Activated naive CD8-positive, alpha-beta T cell treated with anti-CD3 and anti-CD28 coated beads, Interleukin-2, amount 10 ng/mL, durations not matched to agents 7 days and 5 days (primary cell): ENCODE measurements around the gene PLEKHA7. TPM values are rescaled to one million over a fixed set of nuclear protein-coding genes. Genes with fewer than 3 reads are reported as not detected.
"Not testable (repeated sequence)": the region's sequence is repeated elsewhere in the genome, so short reads cannot be mapped to it uniquely, and the experiment has no call there.

Experiments used
- ATAC-seq: fragments of 150-1000 bp; cut with Tn5 transposase; one replicate; pipeline ENCODE4 v1.10.0; 2021; ENCODE audit warnings: low read depth, moderate library complexity
- POLR2A ChIA-PET: fragments of 350-600 bp; sonication (Branson Sonifier 250); formaldehyde crosslinking; loops from one replicate; lab custom pipeline; 2021; ENCODE audit warnings: antibody characterized with exemption; lab: Charles Lee
- DNase-seq: peaks from one replicate; pipeline ENCODE4 v3.0.0; 2021
- H3K27ac Mint-ChIP-seq: one replicate; pipeline ENCODE4 v1.8.0; 2022; ENCODE audit warnings: mild to moderate bottlenecking, mixed read lengths
- H3K27me3 Mint-ChIP-seq: one replicate; pipeline ENCODE4 v1.8.0; 2022; ENCODE audit warnings: mild to moderate bottlenecking, moderate library complexity, mixed read lengths
- H3K36me3 Mint-ChIP-seq: one replicate; pipeline ENCODE4 v1.8.0; 2021; ENCODE audit warnings: mild to moderate bottlenecking, mixed read lengths
- H3K4me1 Mint-ChIP-seq: one replicate; pipeline ENCODE4 v1.8.0; 2021; ENCODE audit warnings: mixed read lengths
- H3K4me3 Mint-ChIP-seq: one replicate; pipeline ENCODE4 v1.8.0; 2022; ENCODE audit warnings: mild to moderate bottlenecking, moderate library complexity, mixed read lengths
- H3K9me3 Mint-ChIP-seq: one replicate; pipeline ENCODE4 v1.8.0; 2021; ENCODE audit warnings: mixed read lengths
- total RNA-seq, 2 experiments: library from RNA; stranded (reverse); gene quantifications; one replicate each; pipeline ENCODE4 v1.2.3, GENCODE V29; 2021

The PLEKHA7 gene
- total RNA-seq, 2 experiments from 2014 or later: 1.2 to 2.0 TPM

DNA sequence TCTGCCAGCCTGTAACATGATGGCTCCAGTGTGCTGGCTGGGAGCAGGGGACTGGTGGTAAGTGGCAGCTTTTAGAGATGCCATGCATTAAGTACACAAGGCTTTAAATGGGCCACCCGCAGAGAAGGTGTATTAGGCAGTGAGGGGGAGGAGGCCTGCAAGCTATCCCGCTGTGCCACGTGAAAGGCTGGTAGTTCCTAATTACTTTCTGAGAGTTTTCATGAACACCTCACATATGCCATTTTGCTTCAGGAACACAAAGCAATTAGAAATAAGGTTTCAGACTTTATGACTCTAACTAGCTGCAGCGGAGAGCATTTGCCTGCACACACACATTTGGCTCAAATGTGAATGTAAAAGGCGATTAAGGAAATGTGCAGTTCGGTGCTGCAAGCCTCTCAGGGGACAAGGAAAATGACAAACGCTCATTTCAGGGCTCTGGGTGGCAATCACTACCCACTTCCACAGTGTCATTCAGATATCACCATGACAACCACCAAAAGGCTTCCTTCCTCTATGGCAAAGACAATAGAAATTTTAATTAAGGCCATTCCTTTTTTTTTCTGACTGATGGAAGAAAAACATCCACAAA lies 116.6 kb downstream of the PLEKHA7 start:
- POLR2A ChIA-PET: no interaction called here
- Mint-ChIP-seq H3K36me3 (peaks cover 3% of the 10 kb centered on the region), H3K27ac (no peak overlapping the region), H3K27me3 (no peaks in the 10 kb centered on the region), H3K4me1 (peaks cover 13% of the 10 kb centered on the region), H3K9me3 (no peaks in the 10 kb centered on the region), H3K4me3 (no peak overlapping the region)
- no peak for DNase-seq
- ATAC-seq: no peak

GRCh38 chr11:16896729-16897469 lies 117.3 kb downstream of the PLEKHA7 start:
- Mint-ChIP-seq H3K36me3 (peaks cover 1% of the 10 kb centered on the region), H3K4me1 (peaks cover 6% of the 10 kb centered on the region), H3K27me3 (no peaks in the 10 kb centered on the region), H3K4me3 (no peak overlapping the region), H3K9me3 (no peaks in the 10 kb centered on the region), H3K27ac (no peak overlapping the region)
- DNase-seq (no peak), ATAC-seq (no peak)
- POLR2A ChIA-PET: no interaction called here

- no peaks in the 10 kb centered on the region for H3K9me3 Mint-ChIP-seq
- H3K27ac Mint-ChIP-seq: no peak overlapping the region
- no peaks in the 10 kb centered on the region for H3K36me3 Mint-ChIP-seq
- H3K4me1 Mint-ChIP-seq: peaks cover 5% of the 10 kb centered on the region
- no peak for ATAC-seq
- no peak overlapping the region for H3K4me3 Mint-ChIP-seq
- no peak for DNase-seq
- POLR2A ChIA-PET: no interaction called here
- no peaks in the 10 kb centered on the region for H3K27me3 Mint-ChIP-seq
These were observed 118.9 kb downstream of the PLEKHA7 start for GRCh38 chr11:16895306-16895705.

DNA sequence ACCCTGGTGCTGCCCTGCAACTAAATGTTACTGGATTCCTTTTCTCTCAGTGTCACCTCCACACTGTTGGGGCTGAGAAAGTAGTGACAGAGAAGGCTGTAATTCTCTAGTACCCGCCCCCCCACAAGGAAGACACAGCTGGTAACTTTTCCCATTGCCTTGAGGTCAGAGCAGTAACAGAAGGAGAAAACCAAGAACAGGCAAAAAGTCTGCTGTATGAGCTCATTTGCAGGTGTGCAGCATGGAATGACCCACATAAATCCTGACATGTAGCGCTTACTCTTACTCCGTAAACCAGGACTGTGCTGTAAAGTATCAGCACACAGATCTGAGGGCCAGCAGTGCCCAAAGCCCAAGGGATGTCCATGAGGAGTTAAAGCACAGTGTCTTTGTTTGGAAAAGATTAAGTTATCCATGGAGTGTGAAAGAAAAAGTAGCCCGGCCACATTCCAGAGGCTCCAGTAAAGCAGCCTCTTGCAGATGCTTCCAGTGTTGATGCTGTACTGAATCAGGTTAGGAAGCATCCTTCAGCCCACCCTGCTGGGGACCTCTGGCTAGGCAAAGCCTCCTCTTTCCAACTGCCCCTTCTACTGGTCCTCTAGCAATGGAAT lies 120.7 kb downstream of the PLEKHA7 start:
- no peak overlapping the region for H3K27ac Mint-ChIP-seq
- peaks cover 4% of the 10 kb centered on the region for H3K9me3 Mint-ChIP-seq
- no peak overlapping the region for H3K4me3 Mint-ChIP-seq
- no peaks in the 10 kb centered on the region for H3K27me3 Mint-ChIP-seq
- DNase-seq (no peak), ATAC-seq (no peak)
- POLR2A ChIA-PET: no interaction called here
- peaks cover 2% of the 10 kb centered on the region for H3K36me3 Mint-ChIP-seq
- H3K4me1 Mint-ChIP-seq: peaks cover 5% of the 10 kb centered on the region

DNA sequence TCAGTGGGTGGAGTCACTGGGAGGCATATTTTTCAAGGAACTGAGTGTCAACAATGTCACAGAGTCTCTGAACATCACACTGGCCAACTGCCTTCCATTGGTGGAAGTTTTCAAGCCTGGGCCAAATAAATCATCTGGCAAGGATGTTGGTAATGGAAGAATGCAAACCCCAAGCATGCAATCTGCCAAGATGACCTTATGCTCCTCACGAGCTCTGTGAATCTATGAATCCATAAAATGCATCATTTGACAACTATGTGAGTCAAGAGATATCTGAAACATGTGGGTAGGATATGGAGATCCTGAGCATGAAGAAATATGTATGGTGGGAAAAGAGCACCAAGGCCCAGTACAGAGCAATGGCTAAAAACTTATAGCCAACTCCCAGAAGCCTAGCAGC lies 122.2 kb downstream of the PLEKHA7 start:
- Mint-ChIP-seq H3K4me3 (no peak overlapping the region), H3K36me3 (peaks cover 2% of the 10 kb centered on the region), H3K9me3 (peaks cover 4% of the 10 kb centered on the region), H3K27me3 (no peaks in the 10 kb centered on the region), H3K27ac (no peak overlapping the region), H3K4me1 (no peaks in the 10 kb centered on the region)
- ATAC-seq: no peak
- POLR2A ChIA-PET: no interaction called here
- no peak for DNase-seq

DNA sequence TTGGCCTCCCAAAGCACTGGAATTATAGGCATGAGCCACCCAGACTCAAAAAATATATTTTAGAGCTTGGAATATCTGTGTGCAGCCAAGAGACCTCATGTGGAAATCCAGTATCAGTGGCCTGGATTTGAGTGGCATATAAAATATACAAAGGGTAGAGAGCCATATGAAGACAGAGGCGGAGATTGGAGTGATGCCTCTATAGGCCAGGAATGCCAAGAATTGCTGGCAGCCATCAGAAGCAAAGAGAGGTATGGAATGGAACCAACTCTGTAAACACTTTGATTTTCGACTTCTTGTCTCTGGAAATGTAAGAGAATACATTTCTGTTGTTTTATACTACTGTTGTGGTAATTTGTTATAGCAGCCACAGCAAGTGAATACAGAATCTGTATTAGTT lies 123.0 kb downstream of the PLEKHA7 start:
- H3K4me1 Mint-ChIP-seq: no peaks in the 10 kb centered on the region
- H3K9me3 Mint-ChIP-seq: peaks cover 4% of the 10 kb centered on the region
- POLR2A ChIA-PET: no interaction called here
- no peak overlapping the region for H3K27ac Mint-ChIP-seq
- ATAC-seq (no peak), DNase-seq (no peak)
- no peaks in the 10 kb centered on the region for H3K27me3 Mint-ChIP-seq
- H3K36me3 Mint-ChIP-seq: peaks cover 2% of the 10 kb centered on the region
- no peak overlapping the region for H3K4me3 Mint-ChIP-seq

GRCh38 chr11:16890442-16890841 lies 123.8 kb downstream of the PLEKHA7 start:
- Mint-ChIP-seq H3K36me3 (peaks cover 2% of the 10 kb centered on the region), H3K27me3 (no peaks in the 10 kb centered on the region), H3K4me3 (no peak overlapping the region), H3K4me1 (no peaks in the 10 kb centered on the region), H3K27ac (no peak overlapping the region), H3K9me3 (peaks cover 4% of the 10 kb centered on the region)
- DNase-seq (no peak), ATAC-seq (no peak)
- POLR2A ChIA-PET: no interaction called here

DNA sequence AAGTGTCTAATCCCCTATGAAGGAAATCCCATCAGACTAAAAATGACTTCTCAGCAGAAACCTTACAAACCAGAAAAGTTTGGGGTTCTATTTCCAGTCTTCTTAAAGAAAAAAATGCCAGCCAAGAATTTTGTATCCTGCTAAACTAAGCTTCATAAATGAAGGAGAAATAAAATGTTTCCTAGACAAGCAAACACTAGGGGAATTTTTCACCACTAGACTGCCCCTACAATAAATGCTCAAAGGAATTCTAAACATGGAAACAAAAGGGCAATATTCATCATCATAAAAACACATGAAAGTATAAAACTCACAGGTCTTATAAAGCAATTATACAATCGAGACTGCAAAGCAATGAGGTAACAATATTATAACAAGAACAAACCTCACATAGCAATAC lies 124.3 kb downstream of the PLEKHA7 start:
- no peak overlapping the region for H3K4me3 Mint-ChIP-seq
- H3K27me3 Mint-ChIP-seq: no peaks in the 10 kb centered on the region
- H3K9me3 Mint-ChIP-seq: peaks cover 4% of the 10 kb centered on the region
- H3K36me3 Mint-ChIP-seq: peaks cover 2% of the 10 kb centered on the region
- no peak for DNase-seq
- H3K27ac Mint-ChIP-seq: no peak overlapping the region
- no peaks in the 10 kb centered on the region for H3K4me1 Mint-ChIP-seq
- POLR2A ChIA-PET: no interaction called here
- ATAC-seq: no peak

DNA sequence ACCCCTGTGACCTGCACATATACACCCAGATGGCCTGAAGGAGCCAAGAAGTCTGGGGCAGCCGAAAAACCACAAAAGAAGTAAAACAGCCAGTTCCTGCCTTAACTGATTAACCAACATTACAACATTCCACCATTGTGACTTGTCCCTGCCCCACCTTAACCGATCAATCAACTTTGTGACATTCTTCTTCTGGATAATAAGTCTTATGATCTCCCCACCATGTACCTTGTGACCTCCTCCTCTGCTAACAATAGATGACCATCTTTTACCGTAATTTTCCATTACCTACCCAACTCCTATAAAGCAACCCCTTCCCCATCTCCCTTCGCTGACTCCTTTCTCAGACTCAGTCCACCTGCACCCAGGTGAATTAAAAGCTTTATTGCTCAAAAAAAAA lies 125.2 kb downstream of the PLEKHA7 start:
- H3K27ac Mint-ChIP-seq, ATAC-seq, H3K4me1 Mint-ChIP-seq, H3K9me3 Mint-ChIP-seq, POLR2A ChIA-PET, H3K4me3 Mint-ChIP-seq, H3K36me3 Mint-ChIP-seq, DNase-seq, H3K27me3 Mint-ChIP-seq: not testable (repeated sequence)

DNA sequence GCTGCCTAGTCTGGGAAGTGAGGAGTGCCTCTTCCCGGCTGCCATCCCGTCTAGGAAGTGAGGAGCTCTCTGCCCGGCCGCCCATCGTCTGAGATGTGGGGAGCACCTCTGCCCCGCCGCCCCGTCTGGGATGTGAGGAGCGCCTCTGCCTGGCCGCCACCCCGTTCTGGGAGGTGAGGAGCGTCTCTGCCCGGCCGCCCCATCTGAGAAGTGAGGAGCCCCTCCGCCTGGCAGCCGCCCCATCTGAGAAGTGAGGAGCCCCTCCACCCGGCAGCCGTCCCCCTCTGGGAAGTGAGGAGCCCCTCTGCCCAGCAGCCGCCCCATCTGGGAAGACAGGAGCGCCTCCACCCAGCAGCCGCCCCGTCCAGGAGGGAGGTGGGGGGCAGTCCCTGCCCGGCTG lies 126.3 kb downstream of the PLEKHA7 start:
- H3K27ac Mint-ChIP-seq, POLR2A ChIA-PET, H3K27me3 Mint-ChIP-seq, H3K36me3 Mint-ChIP-seq, ATAC-seq, DNase-seq, H3K4me1 Mint-ChIP-seq, H3K4me3 Mint-ChIP-seq, H3K9me3 Mint-ChIP-seq: not testable (repeated sequence)

GRCh38 chr11:16883174-16883573 lies 131.0 kb downstream of the PLEKHA7 start:
- ATAC-seq: no peak
- Mint-ChIP-seq H3K27ac (no peak overlapping the region), H3K4me3 (no peak overlapping the region), H3K9me3 (no peaks in the 10 kb centered on the region), H3K36me3 (no peaks in the 10 kb centered on the region), H3K27me3 (peaks cover 9% of the 10 kb centered on the region), H3K4me1 (no peaks in the 10 kb centered on the region)
- POLR2A ChIA-PET: no interaction called here
- DNase-seq: no peak

DNA sequence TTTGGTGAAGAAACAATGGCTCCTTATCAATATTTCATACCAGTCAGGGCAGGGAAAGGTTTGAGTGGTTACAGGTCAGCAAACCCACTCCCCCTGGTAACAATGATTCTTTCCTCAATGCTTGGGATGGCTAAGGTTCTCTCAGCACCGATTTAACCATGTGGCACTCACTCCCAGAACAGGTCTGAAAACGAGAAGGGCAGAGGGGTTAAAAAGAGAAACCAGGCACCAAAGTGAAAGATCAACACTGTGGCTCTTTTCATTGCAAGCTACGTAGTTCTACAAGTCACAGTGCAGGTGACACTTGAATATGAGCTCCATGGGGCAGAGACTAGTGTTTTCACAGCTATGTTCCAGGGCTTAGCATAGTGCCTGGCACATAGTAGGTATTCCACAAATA lies 132.4 kb downstream of the PLEKHA7 start:
- no peaks in the 10 kb centered on the region for H3K4me1 Mint-ChIP-seq
- ATAC-seq: no peak
- no peak for DNase-seq
- H3K9me3 Mint-ChIP-seq: no peaks in the 10 kb centered on the region
- POLR2A ChIA-PET: no interaction called here
- H3K4me3 Mint-ChIP-seq: no peak overlapping the region
- H3K27me3 Mint-ChIP-seq: peaks cover 9% of the 10 kb centered on the region
- H3K27ac Mint-ChIP-seq: no peak overlapping the region
- H3K36me3 Mint-ChIP-seq: no peaks in the 10 kb centered on the region

DNA sequence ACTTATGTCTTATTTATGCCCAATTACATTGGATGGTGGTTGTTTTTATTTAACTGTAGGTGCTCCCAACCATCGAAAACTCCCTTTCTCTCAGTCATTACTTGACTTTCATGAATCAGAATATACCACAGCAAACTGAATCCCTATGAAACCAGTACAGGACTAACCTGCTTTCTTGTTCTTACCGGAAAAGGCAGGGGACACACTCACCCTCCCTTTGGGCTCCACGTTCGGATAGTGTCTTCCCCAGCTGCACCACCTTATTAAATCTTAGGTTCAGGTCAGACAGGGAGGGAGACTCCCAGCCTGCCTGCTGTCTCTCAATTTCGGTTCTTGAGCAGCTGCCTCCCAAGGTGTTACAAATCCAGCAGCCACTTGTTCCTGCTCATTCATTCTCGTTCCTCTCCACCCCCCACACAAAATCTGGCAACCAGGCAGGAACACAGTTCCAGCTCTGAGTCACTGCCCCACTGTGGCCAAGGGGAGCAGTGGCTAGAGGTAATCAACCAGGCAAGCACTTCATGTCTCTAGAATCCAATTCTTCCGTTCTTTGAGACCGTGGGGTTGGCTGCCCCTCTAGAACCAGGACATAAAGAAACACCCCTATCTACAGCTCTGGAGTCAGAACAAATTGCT lies 133.0 kb downstream of the PLEKHA7 start:
- POLR2A ChIA-PET: no interaction called here
- Mint-ChIP-seq H3K4me3 (no peak overlapping the region), H3K4me1 (no peaks in the 10 kb centered on the region), H3K36me3 (no peaks in the 10 kb centered on the region), H3K9me3 (no peaks in the 10 kb centered on the region), H3K27me3 (peaks cover 9% of the 10 kb centered on the region), H3K27ac (no peak overlapping the region)
- DNase-seq: no peak
- ATAC-seq: no peak
